Globus pallidus (tissue), 1 donor: ENCODE data around the gene RPS28.
"Not testable (repeated sequence)": the region's sequence is repeated elsewhere in the genome, so short reads cannot be mapped to it uniquely, and the experiment has no call there.

Experiments
- DNase-seq: peaks from one replicate; pipeline ENCODE4 v3.0.0-alpha.2; 2015; ENCODE audit warnings: low spot score

Gene RPS28

GRCh38 chr19:8342684-8343482 is 21.6 kb downstream of the RPS28 start, which contains the start of gene KANK3:
TSS of gene KANK3 (minus strand) at chr19:8343262. CDS start at chr19:8337828, 5,434 bp downstream.
- DNase-seq, result peak; percentile 89

DNA sequence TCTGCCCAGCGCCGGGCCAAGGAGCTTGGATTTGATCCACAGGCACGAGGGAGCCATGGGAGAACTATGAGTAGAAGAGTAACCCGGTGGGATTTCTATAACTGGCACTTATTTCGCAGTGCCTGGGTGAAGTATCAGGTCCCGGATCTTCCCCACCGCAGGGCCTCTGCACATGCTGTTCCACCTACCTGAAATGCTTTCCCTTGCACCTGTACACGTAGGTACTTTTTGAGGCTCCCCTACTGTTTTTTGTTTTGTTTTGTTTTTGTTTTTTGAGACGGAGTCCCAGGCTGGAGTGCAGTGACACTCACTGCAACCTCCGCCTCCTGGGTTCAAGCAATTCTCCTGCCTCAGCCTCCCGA is 22.2 kb downstream of the RPS28 start:
- DNase-seq, result no peak

DNA sequence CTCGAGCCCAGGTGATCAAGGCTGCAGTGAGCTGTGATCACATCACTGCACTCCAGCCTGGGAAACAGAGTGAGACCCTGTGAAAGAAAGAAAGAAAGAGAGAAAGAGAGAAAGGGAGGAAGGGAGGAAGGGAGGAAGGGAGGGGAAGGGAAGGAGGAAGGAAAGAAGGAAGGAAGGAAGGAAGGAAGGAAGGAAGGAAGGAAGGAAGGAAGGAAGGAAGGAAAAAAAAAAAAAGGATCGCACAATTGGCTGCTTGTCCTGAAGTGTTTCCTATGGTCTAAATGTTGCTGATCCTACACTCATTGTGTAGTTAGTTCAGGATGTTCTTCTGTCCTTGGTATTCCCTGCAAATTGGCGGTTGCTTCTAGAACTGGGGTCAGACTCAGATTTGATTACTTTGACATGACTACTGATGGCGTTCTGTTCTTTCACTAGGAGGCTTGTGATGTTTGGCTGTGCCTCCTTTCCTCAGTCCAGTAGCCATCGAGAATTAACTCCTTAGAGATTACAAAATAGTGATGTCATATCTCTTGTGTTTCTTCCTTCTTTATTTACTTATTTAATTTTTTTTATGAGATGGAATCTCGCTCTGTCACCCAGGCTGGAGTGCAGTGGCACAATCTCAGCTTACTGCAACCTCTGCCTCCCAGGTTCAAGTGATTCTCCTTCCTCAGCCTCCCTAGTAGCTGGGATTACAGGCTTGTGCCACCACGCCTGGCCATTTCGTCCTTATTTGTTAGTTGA is 28.5 kb downstream of the RPS28 start:
- DNase-seq, result not testable (repeated sequence)

DNA sequence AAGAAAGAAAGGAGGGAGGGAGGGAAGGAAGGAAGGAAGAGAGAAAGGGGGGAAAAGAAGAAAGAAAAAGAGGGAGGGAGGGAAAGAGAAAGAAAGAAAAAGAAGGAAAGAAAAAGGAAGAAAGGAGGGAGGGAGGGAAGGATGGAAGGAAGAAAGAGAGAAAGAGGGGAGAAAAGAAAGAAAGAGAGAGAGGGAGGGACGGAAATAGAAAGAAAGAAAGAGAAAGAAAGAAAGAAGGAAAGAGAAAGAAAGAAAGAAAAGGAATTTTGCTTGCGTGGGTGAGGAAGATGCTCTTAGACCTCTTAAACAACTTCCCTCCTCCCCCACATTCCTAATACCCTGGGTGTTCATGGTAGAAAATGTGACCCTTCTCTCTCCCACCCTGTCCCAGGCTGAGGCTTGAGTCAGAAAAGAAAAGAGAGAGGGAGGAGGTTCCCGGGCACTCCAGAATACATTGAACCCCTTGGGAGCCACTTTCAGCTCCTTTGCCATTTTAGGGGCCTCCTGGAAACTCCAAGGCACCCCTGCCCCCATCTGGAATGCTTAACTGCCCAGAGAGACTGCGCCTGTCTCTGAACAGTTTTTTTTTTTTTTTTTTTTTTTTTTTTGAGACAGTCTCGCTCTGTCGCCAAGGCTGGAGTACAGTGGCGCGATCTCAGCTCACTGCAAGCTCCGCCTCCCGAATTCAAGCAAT is 31.0 kb downstream of the RPS28 start:
- DNase-seq, result no peak

DNA sequence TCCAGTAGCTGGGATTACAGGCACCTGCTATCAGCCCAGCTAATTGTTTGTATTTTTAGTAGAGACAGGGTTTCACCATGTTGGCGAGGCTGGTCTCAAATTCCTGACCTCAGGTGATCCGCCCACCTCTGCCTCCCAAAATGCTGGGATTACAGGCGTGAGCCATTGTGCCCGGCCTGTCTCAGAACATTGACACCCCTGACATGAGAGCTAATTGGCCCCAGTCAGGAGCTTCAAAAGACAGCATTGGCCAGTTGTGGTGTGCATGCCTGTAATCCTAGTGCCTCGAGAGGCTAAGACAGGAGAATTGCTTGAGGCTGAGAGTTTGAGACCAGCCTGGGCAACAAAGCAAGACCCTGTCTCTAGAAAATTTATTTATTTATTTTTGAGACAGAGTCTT is 31.5 kb downstream of the RPS28 start:
- not testable (repeated sequence) for DNase-seq

GRCh38 chr19:8355631-8356402 is 34.5 kb downstream of the RPS28 start:
- DNase-seq, result no peak

- DNase-seq, result no peak
Measured at GRCh38 chr19:8357007-8357521, 35.8 kb downstream of the RPS28 start.

DNA sequence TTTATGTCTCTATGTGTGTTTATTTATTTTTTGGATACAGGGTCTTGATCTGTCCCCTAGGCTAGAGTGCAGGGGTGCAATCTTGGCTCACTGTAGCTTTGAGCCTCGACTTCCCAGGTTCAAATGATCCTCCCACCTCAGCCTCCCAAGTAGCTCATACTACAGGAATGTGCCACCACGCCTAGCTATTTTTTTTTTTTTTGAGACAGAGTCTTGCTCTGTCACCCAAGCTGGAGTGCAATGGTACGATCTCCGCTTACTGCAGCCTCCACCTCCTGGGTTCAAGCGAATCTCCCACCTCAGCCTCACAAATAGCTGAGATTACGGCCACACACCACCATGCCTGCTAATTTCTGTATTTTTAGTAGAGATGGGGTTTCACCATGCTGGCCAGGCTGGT is 37.7 kb downstream of the RPS28 start:
- DNase-seq, result no peak

GRCh38 chr19:8360196-8360595 is 38.9 kb downstream of the RPS28 start:
- DNase-seq, result no peak

- peak; percentile 83 for DNase-seq
Measured at GRCh38 chr19:8361921-8362793, 40.9 kb downstream of the RPS28 start.

GRCh38 chr19:8363803-8364771 is 42.8 kb downstream of the RPS28 start, which contains the start of gene ANGPTL4:
TSS of gene ANGPTL4 (plus strand) at chr19:8364155. CDS start at chr19:8364322, 167 bp downstream.
- peak; percentile 61 for DNase-seq

DNA sequence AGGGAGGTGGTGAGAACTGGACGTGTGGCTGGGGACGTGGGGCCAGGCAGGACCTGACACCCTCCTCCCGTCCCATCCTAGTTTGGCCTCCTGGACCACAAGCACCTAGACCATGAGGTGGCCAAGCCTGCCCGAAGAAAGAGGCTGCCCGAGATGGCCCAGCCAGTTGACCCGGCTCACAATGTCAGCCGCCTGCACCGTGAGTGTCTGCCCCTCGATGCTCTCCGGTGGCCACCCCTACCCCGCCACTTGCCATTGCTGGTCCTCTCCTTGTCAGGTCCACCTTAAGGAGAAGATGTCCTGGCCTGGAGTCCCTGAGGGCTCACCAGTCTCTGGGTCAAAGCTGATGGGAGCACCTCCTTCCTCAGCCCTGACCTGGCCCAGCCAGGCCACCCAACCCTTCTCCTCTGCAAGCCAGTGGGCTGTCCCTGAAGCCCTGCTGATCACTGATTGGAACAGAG is 44.9 kb downstream of the RPS28 start:
- peak; percentile 10 for DNase-seq

- no peak for DNase-seq
Measured at GRCh38 chr19:8366961-8367326, 45.6 kb downstream of the RPS28 start.

DNA sequence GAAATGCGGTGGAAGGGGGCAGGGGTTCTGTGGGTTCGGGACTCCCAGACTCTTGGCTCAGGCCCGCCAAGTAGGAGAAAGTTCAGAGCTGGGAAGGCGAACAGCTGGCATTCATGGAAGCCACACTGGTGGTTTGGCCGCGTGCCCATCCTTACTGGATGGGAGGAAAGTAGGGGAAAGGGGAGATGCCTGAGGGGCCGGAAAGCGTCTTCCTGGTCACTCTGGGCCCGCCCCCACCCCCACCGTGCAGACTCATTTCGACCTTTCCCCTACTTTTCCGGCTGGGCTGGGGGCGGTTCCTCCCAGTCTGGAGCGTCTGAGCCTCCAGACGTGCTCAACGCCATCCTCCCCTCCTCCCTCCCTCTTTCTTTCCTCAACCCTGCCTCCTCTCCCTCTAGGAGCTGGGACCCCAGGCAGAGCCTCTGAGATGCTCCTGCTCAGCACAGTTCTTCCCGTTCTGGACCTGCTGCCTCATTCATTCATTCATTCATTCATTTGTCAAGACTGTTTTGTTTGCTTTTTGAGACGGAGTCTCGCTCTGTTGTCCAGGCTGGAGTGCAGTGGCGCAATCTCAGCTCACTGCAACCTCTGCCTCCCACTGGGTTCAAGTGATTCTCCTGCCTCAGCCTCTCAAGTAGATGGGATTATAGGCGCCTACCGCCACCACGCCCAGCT is 46.2 kb downstream of the RPS28 start:
- peak; percentile 80 for DNase-seq

- DNase-seq, result peak; percentile 35
Measured at GRCh38 chr19:8370176-8371010, 49.1 kb downstream of the RPS28 start.

DNA sequence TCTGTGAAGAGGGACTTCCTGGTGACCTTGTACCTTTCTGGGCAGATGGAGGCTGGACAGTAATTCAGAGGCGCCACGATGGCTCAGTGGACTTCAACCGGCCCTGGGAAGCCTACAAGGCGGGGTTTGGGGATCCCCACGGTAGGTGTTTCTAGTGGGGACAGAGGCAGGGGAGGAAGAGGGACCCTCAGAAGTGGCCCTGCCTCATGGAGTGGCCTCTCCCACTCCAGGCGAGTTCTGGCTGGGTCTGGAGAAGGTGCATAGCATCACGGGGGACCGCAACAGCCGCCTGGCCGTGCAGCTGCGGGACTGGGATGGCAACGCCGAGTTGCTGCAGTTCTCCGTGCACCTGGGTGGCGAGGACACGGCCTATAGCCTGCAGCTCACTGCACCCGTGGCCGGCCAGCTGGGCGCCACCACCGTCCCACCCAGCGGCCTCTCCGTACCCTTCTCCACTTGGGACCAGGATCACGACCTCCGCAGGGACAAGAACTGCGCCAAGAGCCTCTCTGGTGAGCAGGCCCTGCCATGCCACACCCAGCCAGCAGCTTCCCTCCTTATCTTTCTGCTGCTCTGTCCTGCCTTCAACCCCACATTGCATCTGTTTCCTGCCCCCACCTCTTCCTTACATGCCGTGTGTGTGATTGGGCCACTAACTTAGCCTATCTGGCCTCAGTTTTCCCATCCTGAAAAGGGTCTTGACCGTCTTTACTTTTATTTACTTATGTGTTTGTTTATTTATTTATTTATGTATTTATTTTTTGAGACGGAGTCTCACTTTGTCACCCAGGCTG is 49.9 kb downstream of the RPS28 start:
- DNase-seq, result no peak
